ENCODE results near the gene UQCR11.

DNA sequence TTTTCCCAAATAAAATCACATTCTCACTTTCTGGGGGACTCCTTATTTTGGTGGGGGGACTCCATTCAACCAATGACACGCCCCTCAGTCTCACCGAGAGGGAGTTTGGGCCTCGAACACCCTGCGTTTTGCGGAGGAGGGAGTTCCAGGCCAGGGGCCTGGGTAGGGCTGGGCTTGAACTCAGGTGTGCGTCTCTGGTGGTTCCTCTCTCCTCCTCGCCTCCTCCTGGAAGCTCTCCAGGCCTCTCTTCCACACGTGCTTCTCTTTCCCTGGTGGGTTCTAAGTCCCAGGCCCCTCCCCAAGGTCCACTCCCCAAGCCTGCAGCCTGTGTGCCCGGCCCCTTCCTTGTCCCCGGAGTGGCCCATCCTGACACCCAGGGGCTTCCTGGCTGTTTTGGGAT is 51.8 kb downstream of the UQCR11 start:
- no peak for TF ChIP-seq POLR2A (IDR thresholded peaks at IDR 0.05)
- TF ChIP-seq, protein P1, sequence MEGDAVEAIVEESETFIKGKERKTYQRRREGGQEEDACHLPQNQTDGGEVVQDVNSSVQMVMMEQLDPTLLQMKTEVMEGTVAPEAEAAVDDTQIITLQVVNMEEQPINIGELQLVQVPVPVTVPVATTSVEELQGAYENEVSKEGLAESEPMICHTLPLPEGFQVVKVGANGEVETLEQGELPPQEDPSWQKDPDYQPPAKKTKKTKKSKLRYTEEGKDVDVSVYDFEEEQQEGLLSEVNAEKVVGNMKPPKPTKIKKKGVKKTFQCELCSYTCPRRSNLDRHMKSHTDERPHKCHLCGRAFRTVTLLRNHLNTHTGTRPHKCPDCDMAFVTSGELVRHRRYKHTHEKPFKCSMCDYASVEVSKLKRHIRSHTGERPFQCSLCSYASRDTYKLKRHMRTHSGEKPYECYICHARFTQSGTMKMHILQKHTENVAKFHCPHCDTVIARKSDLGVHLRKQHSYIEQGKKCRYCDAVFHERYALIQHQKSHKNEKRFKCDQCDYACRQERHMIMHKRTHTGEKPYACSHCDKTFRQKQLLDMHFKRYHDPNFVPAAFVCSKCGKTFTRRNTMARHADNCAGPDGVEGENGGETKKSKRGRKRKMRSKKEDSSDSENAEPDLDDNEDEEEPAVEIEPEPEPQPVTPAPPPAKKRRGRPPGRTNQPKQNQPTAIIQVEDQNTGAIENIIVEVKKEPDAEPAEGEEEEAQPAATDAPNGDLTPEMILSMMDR (IDR thresholded peaks at IDR 0.05): no peak
